GM12878 (cell line): ENCODE measurements around the gene CD40LG. TPM values are rescaled to one million over a fixed set of nuclear protein-coding genes. Genes with fewer than 3 reads are reported as not detected.

ENCODE experiments used
- ATF7 ChIP-seq: fragments of 450-650 bp; IDR thresholded peaks from 2 replicates; pipeline ENCODE4 v1.6.1; 2016; ENCODE audit warnings: low read depth, mild to moderate bottlenecking
- BCL11A ChIP-seq: IDR thresholded peaks from 2 replicates; pipeline ENCODE4 v1.6.1; 2011; ENCODE audit warnings: low read depth, low read length
- KDM1A ChIP-seq: fragments of 200-600 bp; sonication (generic); IDR thresholded peaks from 2 replicates; pipeline ENCODE4 v1.6.1; 2016; ENCODE audit warnings: borderline replicate concordance
- SIN3A ChIP-seq: IDR thresholded peaks from 2 replicates; pipeline ENCODE4 v1.6.1; 2012; ENCODE audit warnings: low read depth, low read length, improper control_type of control experiment
- SPI1 ChIP-seq: IDR thresholded peaks from 2 replicates; pipeline ENCODE4 v1.6.1; 2011; ENCODE audit warnings: low read depth, mild to moderate bottlenecking, low read length, moderate library complexity, borderline replicate concordance; ENCODE audit not compliant: insufficient read depth
- ZNF217 ChIP-seq: fragments of 450-650 bp; IDR thresholded peaks from 2 replicates; pipeline ENCODE4 v1.6.1; 2017; ENCODE audit warnings: antibody characterized with exemption, mild to moderate bottlenecking
- polyA plus RNA-seq, 11 experiments: library from polyadenylated mRNA; depleted of rRNA in 4 of 11; unstranded in 6 of 11; stranded (reverse) in 5 of 11; fragments of >200 nt; fragmentation: Nextera tagmentation in 4 of 11; fragmentation: Illumina TruSeq in 1 of 11; extraction: Ambion mirVana in 4 of 11; extraction: Trizol in 1 of 11; gene quantifications; 1 replicate in 1 of 11; 2 replicates in 10 of 11; pipeline versions ENCODE4 v1.2.1 to v1.2.3, GENCODE V29; 2011 to 2016; ENCODE audit warnings: inconsistent platforms in 2 of 11, missing spikeins in 2 of 11, low read depth in 1 of 11
- total RNA-seq, 4 experiments: library from RNA; depleted of rRNA in 3 of 4; stranded (reverse); fragments of >200 nt in 3 of 4; fragmentation: Illumina TruSeq in 1 of 4; extraction: Trizol in 1 of 4; gene quantifications; 2 replicates each; pipeline versions ENCODE4 v1.2.1 to v1.2.3, GENCODE V29; 2013 to 2021
- TF ChIP-seq, protein P1 (sequence below): fragments of 450-650 bp; IDR thresholded peaks from 2 replicates; pipeline ENCODE4 v1.6.1; 2016; ENCODE audit warnings: mild to moderate bottlenecking, moderate library complexity, borderline replicate concordance

The CD40LG gene
- total and polyA plus RNA-seq, 10 of the 15 experiments (the other 5 are each of a cell fraction or from before 2014, with no cell fraction given) = 0.04 to 0.21 (median 0.11) TPM; not detected in 6

DNA sequence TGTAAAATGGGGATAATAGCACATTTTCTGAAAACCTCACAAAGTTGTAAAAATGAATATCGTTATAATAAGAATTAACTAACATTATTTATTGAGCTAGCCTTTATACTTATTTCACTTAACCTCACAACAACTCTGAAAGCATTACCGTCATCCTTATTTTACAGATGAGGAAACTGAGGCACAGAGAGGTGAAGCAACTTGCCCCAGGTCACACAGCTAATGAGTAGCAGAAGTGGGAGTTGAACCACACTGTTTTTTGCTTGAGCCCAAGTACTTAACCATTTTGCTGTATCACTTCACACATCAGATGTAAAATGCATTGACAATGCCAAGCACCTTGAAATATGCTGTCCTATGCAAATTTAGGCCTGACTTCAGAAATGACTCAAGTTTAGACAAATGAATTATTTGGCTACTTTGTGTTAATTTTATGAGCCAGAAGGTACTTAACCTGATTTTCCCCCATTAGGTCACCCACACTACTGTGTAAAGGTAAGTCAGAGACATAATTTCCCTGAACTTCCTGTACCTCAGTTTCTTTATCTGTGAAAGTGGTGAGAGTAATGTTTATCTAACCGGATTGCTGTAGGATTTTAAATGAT is 23.1 kb downstream of the CD40LG start (continued):
- TF ChIP-seq BCL11A (peak; percentile 40; the same call in 1 of the 2 replicates), KDM1A (no peak), ZNF217 (0 out of 2 replicates have a peak, but pooled peaks have one; percentile 46), ATF7 (peak; percentile 30; the same call in 1 of the 2 replicates), SIN3A (no peak), SPI1 (no peak)
- TF ChIP-seq, protein P1, sequence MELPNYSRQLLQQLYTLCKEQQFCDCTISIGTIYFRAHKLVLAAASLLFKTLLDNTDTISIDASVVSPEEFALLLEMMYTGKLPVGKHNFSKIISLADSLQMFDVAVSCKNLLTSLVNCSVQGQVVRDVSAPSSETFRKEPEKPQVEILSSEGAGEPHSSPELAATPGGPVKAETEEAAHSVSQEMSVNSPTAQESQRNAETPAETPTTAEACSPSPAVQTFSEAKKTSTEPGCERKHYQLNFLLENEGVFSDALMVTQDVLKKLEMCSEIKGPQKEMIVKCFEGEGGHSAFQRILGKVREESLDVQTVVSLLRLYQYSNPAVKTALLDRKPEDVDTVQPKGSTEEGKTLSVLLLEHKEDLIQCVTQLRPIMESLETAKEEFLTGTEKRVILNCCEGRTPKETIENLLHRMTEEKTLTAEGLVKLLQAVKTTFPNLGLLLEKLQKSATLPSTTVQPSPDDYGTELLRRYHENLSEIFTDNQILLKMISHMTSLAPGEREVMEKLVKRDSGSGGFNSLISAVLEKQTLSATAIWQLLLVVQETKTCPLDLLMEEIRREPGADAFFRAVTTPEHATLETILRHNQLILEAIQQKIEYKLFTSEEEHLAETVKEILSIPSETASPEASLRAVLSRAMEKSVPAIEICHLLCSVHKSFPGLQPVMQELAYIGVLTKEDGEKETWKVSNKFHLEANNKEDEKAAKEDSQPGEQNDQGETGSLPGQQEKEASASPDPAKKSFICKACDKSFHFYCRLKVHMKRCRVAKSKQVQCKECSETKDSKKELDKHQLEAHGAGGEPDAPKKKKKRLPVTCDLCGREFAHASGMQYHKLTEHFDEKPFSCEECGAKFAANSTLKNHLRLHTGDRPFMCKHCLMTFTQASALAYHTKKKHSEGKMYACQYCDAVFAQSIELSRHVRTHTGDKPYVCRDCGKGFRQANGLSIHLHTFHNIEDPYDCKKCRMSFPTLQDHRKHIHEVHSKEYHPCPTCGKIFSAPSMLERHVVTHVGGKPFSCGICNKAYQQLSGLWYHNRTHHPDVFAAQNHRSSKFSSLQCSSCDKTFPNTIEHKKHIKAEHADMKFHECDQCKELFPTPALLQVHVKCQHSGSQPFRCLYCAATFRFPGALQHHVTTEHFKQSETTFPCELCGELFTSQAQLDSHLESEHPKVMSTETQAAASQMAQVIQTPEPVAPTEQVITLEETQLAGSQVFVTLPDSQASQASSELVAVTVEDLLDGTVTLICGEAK = no peak
